Activated effector memory CD4-positive, alpha-beta T cell treated with anti-CD3 and anti-CD28 coated beads, Interleukin-2, amount 50 U/mL, for 16 hours (primary cell): ENCODE measurements around the gene TRMT10B.
"Not testable (repeated sequence)": the region's sequence is repeated elsewhere in the genome, so short reads cannot be mapped to it uniquely, and the experiment has no call there.

ENCODE experiments used
- DNase-seq: peaks from one replicate; pipeline ENCODE4 v3.0.0-alpha.2; 2020

The TRMT10B gene

GRCh38 chr9:37751704-37752103 lies 1.9 kb upstream of the TRMT10B start:
- DNase-seq = not testable (repeated sequence)

- not testable (repeated sequence) for DNase-seq
Measured at GRCh38 chr9:37752112-37752511, 1.5 kb upstream of the TRMT10B start.

- DNase-seq = no peak
Measured at GRCh38 chr9:37752642-37753488, 740 bp upstream of the TRMT10B start.

DNA sequence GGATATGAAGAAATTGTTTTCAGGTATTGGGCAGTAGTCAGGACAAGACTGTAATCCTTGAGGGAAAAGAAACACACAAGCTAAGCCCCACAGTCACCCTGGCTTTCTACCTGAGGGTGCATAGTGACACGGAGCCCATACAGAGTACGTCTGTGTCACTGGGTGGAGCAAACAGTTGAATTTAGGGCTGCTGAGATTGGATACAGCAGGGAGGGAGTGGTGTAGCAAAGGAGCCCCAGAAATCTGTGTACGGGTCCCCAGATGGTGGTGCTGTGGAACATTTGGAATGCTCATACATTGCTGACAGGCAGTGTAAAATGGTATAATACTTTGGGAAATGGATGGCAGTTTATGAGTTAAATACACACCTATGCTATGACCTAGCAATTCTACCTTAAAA lies 5.1 kb downstream of the TRMT10B start:
- no peak for DNase-seq

DNA sequence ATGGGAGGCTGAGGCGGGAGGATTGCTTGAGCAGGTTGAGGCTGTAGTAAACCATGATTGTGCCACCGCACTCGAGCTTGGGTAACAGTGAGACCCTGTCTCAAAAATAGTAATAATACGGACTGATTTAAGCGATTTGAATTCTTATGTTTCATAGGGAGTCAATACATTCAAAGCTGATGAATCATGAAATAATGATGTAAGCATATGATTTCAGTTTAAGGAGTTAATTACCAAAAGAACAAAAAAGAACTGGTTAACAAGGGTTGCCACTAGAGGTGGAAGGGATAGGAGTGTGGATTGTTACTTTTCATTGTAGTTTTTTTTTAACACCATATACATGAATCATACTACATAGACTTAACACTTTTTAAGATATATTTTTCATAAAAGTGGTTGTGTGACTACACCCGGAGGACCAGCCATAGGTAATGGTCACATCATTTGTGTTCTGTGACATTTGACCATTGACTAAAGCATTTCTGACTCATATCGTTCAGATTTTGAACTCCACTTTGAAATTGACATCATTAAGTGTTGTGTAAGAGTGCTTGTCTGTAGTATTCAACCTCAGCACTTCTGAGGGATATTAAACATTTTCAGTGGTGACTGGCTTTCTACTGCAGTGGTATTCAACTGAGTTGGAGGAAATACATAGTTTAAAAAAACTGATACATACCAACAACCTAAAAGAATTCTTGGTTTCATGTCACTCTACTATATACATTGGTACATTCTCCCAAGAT lies 7.0 kb downstream of the TRMT10B start:
- DNase-seq = no peak

DNA sequence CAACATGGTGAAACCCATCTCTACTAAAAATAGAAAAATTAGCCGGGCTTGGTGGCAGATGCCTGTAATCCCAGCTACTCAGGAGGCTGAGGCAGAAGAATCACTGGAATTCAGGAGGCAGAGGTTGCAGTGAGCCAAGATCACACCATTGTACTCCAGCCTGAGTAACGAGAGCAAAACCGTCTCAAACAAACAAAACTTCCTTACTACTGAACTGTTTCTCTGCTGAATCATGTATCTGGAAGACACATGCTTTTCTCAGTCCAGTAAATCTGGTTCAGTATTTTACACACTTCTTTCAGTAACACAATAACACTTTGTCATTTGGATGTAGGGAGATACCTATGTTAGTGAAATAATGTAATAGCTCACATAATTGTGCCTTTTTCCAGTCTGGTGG lies 7.9 kb downstream of the TRMT10B start:
- DNase-seq = no peak

DNA sequence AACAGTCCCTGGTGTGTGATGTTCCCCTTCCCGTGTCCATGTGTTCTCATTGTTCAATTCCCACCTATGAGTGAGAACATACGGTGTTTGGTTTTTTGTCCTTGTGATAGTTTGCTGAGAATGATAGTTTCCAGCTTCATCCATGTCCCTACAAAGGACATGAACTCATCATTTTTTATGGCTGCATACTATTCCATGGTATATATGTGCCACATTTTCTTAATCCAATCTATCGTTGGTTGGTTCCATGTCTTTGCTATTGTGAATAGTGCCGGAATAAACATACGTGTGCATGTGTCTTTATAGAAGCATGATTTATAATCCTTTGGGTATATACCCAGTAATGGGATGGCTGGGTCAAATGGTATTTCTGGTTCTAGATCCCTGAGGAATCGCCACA lies 11.7 kb downstream of the TRMT10B start:
- not testable (repeated sequence) for DNase-seq

GRCh38 chr9:37769306-37769705 lies 15.7 kb downstream of the TRMT10B start:
- DNase-seq = no peak

DNA sequence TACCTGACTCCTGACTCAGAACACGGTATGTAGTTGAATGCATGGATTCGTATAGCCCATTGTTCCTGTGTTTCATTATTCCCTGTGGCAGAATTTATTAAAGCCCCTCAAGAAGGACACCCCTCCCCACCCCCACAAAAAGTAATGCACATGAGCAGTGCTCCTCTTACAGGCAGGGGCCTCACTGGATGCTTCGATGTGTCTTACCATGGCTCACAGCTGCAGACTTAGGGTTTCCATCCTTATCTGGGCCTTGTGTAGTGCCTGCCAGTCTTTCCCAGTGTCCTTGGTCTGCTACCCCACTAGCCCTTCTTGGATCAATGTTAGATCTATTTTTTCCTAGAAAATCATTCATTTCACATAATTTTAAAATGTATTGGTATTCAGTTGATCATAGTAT lies 16.4 kb downstream of the TRMT10B start:
- DNase-seq = no peak

GRCh38 chr9:37775216-37775919 lies 21.8 kb downstream of the TRMT10B start:
- DNase-seq = no peak

- DNase-seq = no peak
Measured at GRCh38 chr9:37776328-37776727, 22.7 kb downstream of the TRMT10B start.

DNA sequence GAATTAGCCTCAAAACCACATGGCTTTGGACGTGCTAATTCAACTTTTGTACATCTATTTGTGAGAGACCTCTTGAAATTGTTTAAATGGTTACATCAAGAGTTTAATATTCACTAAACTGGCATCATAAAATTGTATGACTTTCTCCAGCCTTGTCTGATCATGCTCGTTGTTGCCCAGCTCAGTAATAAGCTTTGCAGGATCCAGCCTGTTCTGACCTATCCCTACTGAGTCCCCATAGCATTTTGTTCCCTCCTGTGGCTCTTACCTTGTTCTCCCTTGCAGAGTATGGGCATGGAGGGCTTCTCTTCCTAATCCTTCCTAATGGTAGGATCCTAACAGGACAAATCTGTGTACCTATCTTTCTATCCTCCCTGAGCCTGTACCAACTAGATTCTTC lies 24.9 kb downstream of the TRMT10B start:
- DNase-seq = no peak

- no peak for DNase-seq
Measured at GRCh38 chr9:37784291-37784615, 30.6 kb downstream of the TRMT10B start.

GRCh38 chr9:37784616-37785483 lies 31.2 kb downstream of the TRMT10B start, which contains the start of gene EXOSC3:
EXOSC3 (minus strand) TSS chr9:37785064; CDS start chr9:37785044, 20 bp downstream.
- DNase-seq = peak; percentile 96

GRCh38 chr9:37787059-37787458 lies 33.5 kb downstream of the TRMT10B start:
- DNase-seq = no peak

DNA sequence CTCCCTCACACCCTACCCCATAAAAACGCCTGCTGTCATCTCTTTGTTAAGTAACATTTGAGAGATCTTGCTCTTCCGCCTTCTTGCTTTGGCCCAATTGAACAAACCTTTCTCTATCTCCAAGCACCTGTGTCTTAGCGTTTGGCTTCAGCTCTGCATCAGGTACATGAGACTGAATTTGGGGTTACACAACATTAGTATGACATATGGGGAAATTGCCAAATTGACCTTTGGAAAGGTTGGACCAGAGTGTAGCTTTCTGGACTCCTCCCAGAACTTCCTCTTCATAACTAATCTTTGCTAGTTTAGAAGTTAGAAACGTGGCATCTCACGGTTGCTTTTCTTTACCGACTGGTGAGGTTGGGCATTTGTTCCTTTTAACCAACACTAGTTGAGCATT lies 34.7 kb downstream of the TRMT10B start:
- DNase-seq = no peak

DNA sequence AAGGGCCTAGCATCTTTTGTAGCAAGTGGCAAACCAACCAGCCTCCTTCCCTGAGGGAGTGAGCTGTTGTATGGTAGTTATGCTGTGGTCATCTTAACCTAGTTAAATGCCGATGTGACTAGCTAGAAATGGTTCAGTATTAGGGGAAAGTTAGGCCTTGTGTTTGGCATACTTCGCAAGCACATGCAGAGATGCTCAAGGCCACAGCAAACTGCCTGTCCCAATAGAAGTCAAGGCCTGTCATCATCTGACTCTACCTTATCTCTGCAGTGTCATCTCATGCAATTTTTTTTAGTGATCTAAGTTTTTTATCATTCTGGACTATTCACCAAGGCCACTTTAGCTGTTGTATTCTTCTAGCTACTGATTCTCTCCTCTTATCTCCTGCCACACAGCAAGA lies 36.5 kb downstream of the TRMT10B start:
- no peak for DNase-seq

- no peak for DNase-seq
Measured at GRCh38 chr9:37792122-37792521, 38.5 kb downstream of the TRMT10B start.

DNA sequence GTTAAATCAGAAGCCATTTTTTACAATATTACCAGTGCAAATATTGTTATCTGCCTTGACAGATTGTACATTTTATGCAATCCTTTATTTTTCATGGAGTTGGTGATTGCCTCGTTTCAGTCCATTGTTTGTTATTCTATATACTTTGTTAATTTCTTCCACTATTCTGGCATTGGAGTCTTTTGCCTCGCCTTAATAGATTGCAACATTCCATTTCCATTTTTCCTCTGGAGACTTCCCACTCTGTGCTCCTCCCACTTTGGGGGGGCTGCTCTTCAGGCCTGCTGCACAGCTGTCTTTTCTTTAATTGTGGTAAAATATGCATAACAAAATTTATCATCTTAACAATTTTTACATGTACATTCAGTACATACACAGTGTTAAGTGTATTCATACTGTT lies 42.6 kb downstream of the TRMT10B start:
- no peak for DNase-seq

DNA sequence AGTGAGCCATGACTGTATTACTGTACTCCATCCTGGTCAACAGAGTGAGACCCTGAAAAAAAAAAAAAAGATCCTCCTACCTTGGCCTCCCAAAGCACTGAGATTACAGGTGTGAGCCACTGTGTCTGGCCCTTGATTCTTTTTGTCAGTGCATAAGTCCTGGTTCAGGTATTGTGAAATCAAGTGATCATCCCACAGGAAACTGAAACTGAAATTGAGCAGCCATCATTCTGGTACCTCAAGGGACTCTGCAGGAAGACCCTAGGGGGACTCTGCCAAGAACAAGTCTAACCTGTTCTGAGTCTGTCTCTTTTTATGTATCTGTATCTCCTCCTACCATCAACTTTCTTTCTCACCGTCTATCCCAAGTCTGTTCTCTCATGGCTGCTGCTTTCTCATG lies 45.1 kb downstream of the TRMT10B start:
- no peak for DNase-seq

- DNase-seq = peak; percentile 96
Measured at GRCh38 chr9:37800631-37801286, 47.2 kb downstream of the TRMT10B start, which contains the start of gene DCAF10. DCAF10 (plus strand) TSS chr9:37800797; CDS start chr9:37800867, 70 bp downstream.

GRCh38 chr9:37801287-37801850 lies 47.8 kb downstream of the TRMT10B start:
- peak; percentile 79 for DNase-seq
